Suprapubic skin (tissue), 4 donors: ENCODE measurements around the gene CABP4. TPM values are rescaled to one million over a fixed set of nuclear protein-coding genes. Genes with fewer than 3 reads are reported as not detected.

Experiments used
- DNase-seq, 2 donors: peaks; one replicate each; pipeline ENCODE4 v3.0.0-alpha.2; 2019; ENCODE audit warnings: low spot score in 2 of 2
- H3K27ac ChIP-seq: fragments of 200-600 bp; sonication (generic); one replicate; pipeline ENCODE4 v1.5.1; 2019
- H3K27me3 ChIP-seq: fragments of 200-600 bp; sonication (generic); one replicate; pipeline ENCODE4 v1.5.1; 2019
- H3K36me3 ChIP-seq: fragments of 200-600 bp; sonication (generic); one replicate; pipeline ENCODE4 v1.5.1; 2019
- H3K4me1 ChIP-seq: fragments of 200-600 bp; sonication (generic); one replicate; pipeline ENCODE4 v1.5.1; 2019
- H3K4me3 ChIP-seq: fragments of 200-600 bp; sonication (generic); one replicate; pipeline ENCODE4 v1.5.1; 2019; ENCODE audit warnings: mild to moderate bottlenecking
- H3K9me3 ChIP-seq: fragments of 200-600 bp; sonication (generic); one replicate; pipeline ENCODE4 v1.5.1; 2019
- EP300 ChIP-seq: sonication (generic); formaldehyde crosslinking; IDR thresholded peaks from one replicate; pipeline ENCODE4 v1.6.1; 2017; ENCODE audit warnings: antibody characterized with exemption
- POLR2A ChIP-seq, 2 donors: fragments of 450-650 bp; IDR thresholded peaks; one replicate each; pipeline ENCODE4 v1.6.1; 2017; ENCODE audit warnings: antibody characterized with exemption in 2 of 2, mild to moderate bottlenecking in 2 of 2, moderate library complexity in 2 of 2
- POLR2AphosphoS5 ChIP-seq, 3 donors: sonication (generic); formaldehyde crosslinking; IDR thresholded peaks; one replicate each; pipeline ENCODE4 v1.6.1; 2017; ENCODE audit warnings: antibody characterized with exemption in 3 of 3
- WGBS: methylation state at CpG from one replicate; pipeline ENCODE4 v1.1.5; 2018; 5-methylcytosine and 5-hydroxymethylcytosine counted together
- total RNA-seq, 4 donors: library from RNA; depleted of rRNA; stranded (reverse); fragments of >200 nt; gene quantifications; one replicate each; pipeline ENCODE4 v1.1.0, GENCODE V29; 2016
- TF ChIP-seq, protein P1 (sequence below), 2 donors: fragments of 200-600 bp in 1 of 2; fragments of 450-650 bp in 1 of 2; sonication (generic) in 1 of 2; IDR thresholded peaks; one replicate each; pipeline ENCODE4 v1.5.1; 2016 to 2019; ENCODE audit warnings: antibody characterized with exemption in 2 of 2, mild to moderate bottlenecking in 1 of 2, moderate library complexity in 1 of 2

Gene CABP4
- total RNA-seq, 4 donors from 2014 or later: 0.38 to 2.5 (median 0.72) TPM; not detected in 1

- DNase-seq: no peak
- Histone ChIP-seq H3K36me3 (peaks cover 71% of the 10 kb centered on the region), H3K27me3 (no peaks in the 10 kb centered on the region), H3K9me3 (no peaks in the 10 kb centered on the region), H3K4me3 (no peak overlapping the region), H3K4me1 (peaks cover 39% of the 10 kb centered on the region), H3K27ac (no peak overlapping the region)
- TF ChIP-seq POLR2AphosphoS5 (IDR thresholded peaks at IDR 0.05) (no peak), POLR2A (IDR thresholded peaks at IDR 0.05) (no peak), EP300 (no peak)
- TF ChIP-seq, protein P1, sequence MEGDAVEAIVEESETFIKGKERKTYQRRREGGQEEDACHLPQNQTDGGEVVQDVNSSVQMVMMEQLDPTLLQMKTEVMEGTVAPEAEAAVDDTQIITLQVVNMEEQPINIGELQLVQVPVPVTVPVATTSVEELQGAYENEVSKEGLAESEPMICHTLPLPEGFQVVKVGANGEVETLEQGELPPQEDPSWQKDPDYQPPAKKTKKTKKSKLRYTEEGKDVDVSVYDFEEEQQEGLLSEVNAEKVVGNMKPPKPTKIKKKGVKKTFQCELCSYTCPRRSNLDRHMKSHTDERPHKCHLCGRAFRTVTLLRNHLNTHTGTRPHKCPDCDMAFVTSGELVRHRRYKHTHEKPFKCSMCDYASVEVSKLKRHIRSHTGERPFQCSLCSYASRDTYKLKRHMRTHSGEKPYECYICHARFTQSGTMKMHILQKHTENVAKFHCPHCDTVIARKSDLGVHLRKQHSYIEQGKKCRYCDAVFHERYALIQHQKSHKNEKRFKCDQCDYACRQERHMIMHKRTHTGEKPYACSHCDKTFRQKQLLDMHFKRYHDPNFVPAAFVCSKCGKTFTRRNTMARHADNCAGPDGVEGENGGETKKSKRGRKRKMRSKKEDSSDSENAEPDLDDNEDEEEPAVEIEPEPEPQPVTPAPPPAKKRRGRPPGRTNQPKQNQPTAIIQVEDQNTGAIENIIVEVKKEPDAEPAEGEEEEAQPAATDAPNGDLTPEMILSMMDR (IDR thresholded peaks at IDR 0.05): no peak
- WGBS: 100% methylated on average over 1 of the region's 23 CpGs
Observed at GRCh38 chr11:67434395-67434881, 20.7 kb upstream of the CABP4 start.

- WGBS: 89% methylated on average over 11 of the region's 26 CpGs
- Histone ChIP-seq H3K27ac (no peak overlapping the region), H3K27me3 (no peaks in the 10 kb centered on the region), H3K9me3 (no peaks in the 10 kb centered on the region), H3K4me3 (no peak overlapping the region), H3K36me3 (peaks cover 75% of the 10 kb centered on the region), H3K4me1 (peaks cover 39% of the 10 kb centered on the region)
- TF ChIP-seq POLR2A (IDR thresholded peaks at IDR 0.05): no peak
- TF ChIP-seq POLR2AphosphoS5 (IDR thresholded peaks at IDR 0.05): no peak
- TF ChIP-seq, protein P1 (IDR thresholded peaks at IDR 0.05): no peak
- no peak for TF ChIP-seq EP300
- no peak for DNase-seq
Observed at GRCh38 chr11:67435031-67435726, 20.0 kb upstream of the CABP4 start.

DNA sequence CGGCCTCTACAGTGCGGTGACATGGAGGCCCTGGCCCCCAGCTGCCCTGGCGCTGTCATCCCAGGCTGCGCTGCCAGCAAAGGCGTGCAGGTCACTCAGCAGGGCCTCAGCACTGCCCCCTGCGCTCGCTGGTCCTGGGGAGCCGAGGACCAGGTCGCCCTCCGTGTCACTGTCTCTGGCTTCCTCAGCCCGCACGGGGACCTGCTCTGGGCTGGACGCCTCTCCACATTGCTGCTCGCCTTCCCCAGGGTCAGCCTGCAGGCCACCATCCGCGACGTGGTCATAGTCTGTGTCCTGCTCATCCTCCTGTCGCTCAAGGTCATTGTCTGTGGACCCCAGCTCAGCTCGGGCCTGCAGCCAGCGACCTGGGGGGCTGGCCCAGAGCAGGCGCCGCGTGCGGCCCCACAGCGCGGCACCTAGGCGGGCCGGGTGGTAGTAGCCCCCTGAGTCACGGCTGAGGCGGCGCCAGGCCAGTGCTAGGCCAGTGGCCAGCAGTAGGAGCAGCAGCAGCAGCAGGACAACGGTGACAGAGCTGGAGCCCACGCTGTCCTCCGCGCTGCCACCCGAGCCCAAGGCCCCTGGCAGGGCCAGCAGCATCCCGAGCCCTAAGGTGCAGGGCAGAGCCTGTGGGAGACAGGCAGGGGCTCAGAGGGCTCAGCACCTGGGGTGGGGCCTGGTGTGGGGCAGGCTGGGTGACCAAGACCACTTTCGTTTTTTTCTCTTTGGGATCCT, 19.3 kb upstream of the CABP4 start:
- no peak for TF ChIP-seq EP300
- TF ChIP-seq, protein P1 (IDR thresholded peaks at IDR 0.05): no peak
- TF ChIP-seq POLR2A (IDR thresholded peaks at IDR 0.05): no peak
- no peak for TF ChIP-seq POLR2AphosphoS5 (IDR thresholded peaks at IDR 0.05)
- peaks cover 41% of the 10 kb centered on the region for H3K4me1 ChIP-seq
- DNase-seq: no peak
- H3K4me3 ChIP-seq: no peak overlapping the region
- WGBS: 90% methylated on average over 17 of the region's 38 CpGs
- H3K36me3 ChIP-seq: peaks cover 77% of the 10 kb centered on the region
- no peaks in the 10 kb centered on the region for H3K27me3 ChIP-seq
- no peaks in the 10 kb centered on the region for H3K9me3 ChIP-seq
- no peak overlapping the region for H3K27ac ChIP-seq

- Histone ChIP-seq H3K27me3 (no peaks in the 10 kb centered on the region), H3K4me1 (peaks cover 45% of the 10 kb centered on the region), H3K9me3 (no peaks in the 10 kb centered on the region), H3K27ac (no peak overlapping the region), H3K4me3 (peak overlapping the region; percentile 14), H3K36me3 (peaks cover 79% of the 10 kb centered on the region)
- DNase-seq: no peak
- TF ChIP-seq EP300 (no peak), POLR2A (IDR thresholded peaks at IDR 0.05) (no peak), POLR2AphosphoS5 (IDR thresholded peaks at IDR 0.05) (no peak)
- TF ChIP-seq, protein P1 (IDR thresholded peaks at IDR 0.05): no peak
- 43% methylated on average over 6 of the region's 6 CpGs for WGBS
Observed at GRCh38 chr11:67436459-67437081, 18.6 kb upstream of the CABP4 start.
